Upper lobe of left lung (tissue), 6 donors: ENCODE measurements around the gene TXNRD1. TPM values are rescaled to one million over a fixed set of nuclear protein-coding genes. Genes with fewer than 3 reads are reported as not detected.

ENCODE experiments used
- ATAC-seq, 2 donors: fragments of 200-7000 bp; cut with Tn5 transposase; one replicate each; pipeline ENCODE4 v1.9.1; 2022; ENCODE audit warnings: mild to moderate bottlenecking in 2 of 2, moderate library complexity in 2 of 2; ENCODE audit not compliant: low FRiP score in 2 of 2
- DNase-seq, 2 donors: peaks; one replicate each; pipeline ENCODE4 v3.0.0-alpha.2; 2019 to 2020
- H3K27ac ChIP-seq, 4 donors: fragments of 200-600 bp; sonication (generic); one replicate each; pipeline ENCODE4 v1.5.1; 2016 to 2019
- H3K27me3 ChIP-seq, 4 donors: fragments of 200-600 bp; sonication (generic); one replicate each; pipeline ENCODE4 v1.5.1; 2017 to 2019
- H3K36me3 ChIP-seq, 4 donors: fragments of 200-600 bp; sonication (generic); one replicate each; pipeline ENCODE4 v1.5.1; 2016 to 2019
- H3K4me1 ChIP-seq, 4 donors: fragments of 200-600 bp; sonication (generic); one replicate each; pipeline ENCODE4 v1.5.1; 2018 to 2019
- H3K4me3 ChIP-seq, 4 donors: fragments of 200-600 bp; sonication (generic); one replicate each; pipeline ENCODE4 v1.5.1; 2017 to 2019; ENCODE audit warnings: mild to moderate bottlenecking in 2 of 4, moderate library complexity in 1 of 4
- H3K9me3 ChIP-seq, 4 donors: fragments of 200-600 bp; sonication (generic); one replicate each; pipeline ENCODE4 v1.5.1; 2018 to 2019
- CTCF ChIP-seq, 6 experiments: fragments of 450-650 bp in 4 of 6; fragments of 200-600 bp in 2 of 6; sonication (generic) in 2 of 6; IDR thresholded peaks; one replicate each; pipeline ENCODE4 v1.5.1; 2016 to 2019; ENCODE audit warnings: antibody characterized with exemption in 6 of 6
- EP300 ChIP-seq, 4 donors: sonication (generic); formaldehyde crosslinking; IDR thresholded peaks; one replicate each; pipeline ENCODE4 v1.5.1; 2017; ENCODE audit warnings: antibody characterized with exemption in 4 of 4, control low read depth in 2 of 4
- POLR2A ChIP-seq, 4 donors: fragments of 450-650 bp; IDR thresholded peaks; one replicate each; pipeline ENCODE4 v1.5.1; 2016 to 2017; ENCODE audit warnings: antibody characterized with exemption in 4 of 4, mild to moderate bottlenecking in 2 of 4
- POLR2AphosphoS5 ChIP-seq, 2 donors: sonication (generic); formaldehyde crosslinking; IDR thresholded peaks; one replicate each; pipeline ENCODE4 v1.5.1; 2017; ENCODE audit warnings: antibody characterized with exemption in 2 of 2
- WGBS, 2 donors: methylation state at CpG; one replicate each; pipeline ENCODE4 v1.1.5; 2017 to 2018; 5-methylcytosine and 5-hydroxymethylcytosine counted together
- total RNA-seq, 6 donors: library from RNA; depleted of rRNA in 4 of 6; stranded (reverse); fragments of >200 nt in 4 of 6; gene quantifications; one replicate each; pipeline versions ENCODE4 v1.1.0 to v1.2.1, GENCODE V29; 2016 to 2021
- donor health status: DM: no; HTN: no; CAD: no; lungs with moderate emphysema.
- donor health status: DM: no; HTN: yes; CAD: no; lungs with severe emphysema.

Gene TXNRD1
- total RNA-seq, 6 donors from 2014 or later: 124 to 381 (median 162) TPM

GRCh38 chr12:104294927-104295668 is 79.5 kb downstream of the TXNRD1 start:
- Histone ChIP-seq H3K4me3 (no peak overlapping the region), H3K36me3 (peaks cover 11 to 93% (median 39%) of the 10 kb centered on the region in 4 donors), H3K9me3 (no peaks in the 10 kb centered on the region), H3K27ac (no peak overlapping the region), H3K27me3 (no peaks in the 10 kb centered on the region), H3K4me1 (peaks cover 42 to 91% (median 59%) of the 10 kb centered on the region in 4 donors)
- WGBS, 2 donors: 72 to 76% methylated on average over 9 of the region's 9 CpGs
- no peak for ATAC-seq
- no peak for DNase-seq
- no peak for TF ChIP-seq EP300 (IDR thresholded peaks at IDR 0.05)
- TF ChIP-seq POLR2AphosphoS5 (IDR thresholded peaks at IDR 0.05): no peak
- TF ChIP-seq CTCF (IDR thresholded peaks at IDR 0.05): no peak
- no peak for TF ChIP-seq POLR2A (IDR thresholded peaks at IDR 0.05)

GRCh38 chr12:104295954-104296353 is 80.4 kb downstream of the TXNRD1 start:
- Histone ChIP-seq H3K27me3 (no peaks in the 10 kb centered on the region), H3K4me3 (no peak overlapping the region), H3K9me3 (no peaks in the 10 kb centered on the region), H3K27ac (no peak overlapping the region), H3K36me3 (peaks cover 11 to 94% (median 41%) of the 10 kb centered on the region in 4 donors), H3K4me1 (peaks cover 41 to 94% (median 62%) of the 10 kb centered on the region in 4 donors)
- 75 to 79% methylated on average over 1 of the region's 1 CpG for WGBS, 2 donors
- ATAC-seq: no peak
- DNase-seq: no peak
- TF ChIP-seq POLR2AphosphoS5 (IDR thresholded peaks at IDR 0.05): no peak
- TF ChIP-seq POLR2A (IDR thresholded peaks at IDR 0.05): no peak
- TF ChIP-seq EP300 (IDR thresholded peaks at IDR 0.05): no peak
- no peak for TF ChIP-seq CTCF (IDR thresholded peaks at IDR 0.05)

- 58 to 82% methylated on average over 4 of the region's 4 CpGs for WGBS, 2 donors
- no peak overlapping the region for H3K4me3 ChIP-seq
- H3K36me3 ChIP-seq: peaks cover 9 to 91% (median 35%) of the 10 kb centered on the region in 4 donors
- H3K4me1 ChIP-seq: peaks cover 38 to 90% (median 60%) of the 10 kb centered on the region in 4 donors
- DNase-seq (no peak), ATAC-seq (no peak)
- H3K9me3 ChIP-seq: no peaks in the 10 kb centered on the region
- H3K27ac ChIP-seq: no peak overlapping the region
- TF ChIP-seq CTCF (IDR thresholded peaks at IDR 0.05): no peak
- TF ChIP-seq POLR2A (IDR thresholded peaks at IDR 0.05): no peak
- TF ChIP-seq POLR2AphosphoS5 (IDR thresholded peaks at IDR 0.05): no peak
- TF ChIP-seq EP300 (IDR thresholded peaks at IDR 0.05): no peak
- H3K27me3 ChIP-seq: no peaks in the 10 kb centered on the region
Observed at GRCh38 chr12:104296718-104297117, 81.1 kb downstream of the TXNRD1 start.

- no peak overlapping the region for H3K4me3 ChIP-seq
- H3K4me1 ChIP-seq: peaks cover 30 to 84% (median 54%) of the 10 kb centered on the region in 4 donors
- H3K36me3 ChIP-seq: peaks cover 3 to 87% (median 28%) of the 10 kb centered on the region in 4 donors
- DNase-seq: peak in 1 of 2 donors; percentile 32
- H3K27ac ChIP-seq: no peak overlapping the region
- H3K27me3 ChIP-seq: no peaks in the 10 kb centered on the region
- no peaks in the 10 kb centered on the region for H3K9me3 ChIP-seq
- peak in 1 of 2 donors; percentile 62 for ATAC-seq
- TF ChIP-seq POLR2AphosphoS5 (IDR thresholded peaks at IDR 0.05) (no peak), CTCF (IDR thresholded peaks at IDR 0.05) (no peak), EP300 (IDR thresholded peaks at IDR 0.05) (no peak), POLR2A (IDR thresholded peaks at IDR 0.05) (no peak)
- 86 to 87% methylated on average over 10 of the region's 10 CpGs for WGBS, 2 donors
Observed at GRCh38 chr12:104297477-104298113, 82.0 kb downstream of the TXNRD1 start.
